GM18526 (cell line): Measurements from ENCODE around the gene NOC2L.

Source experiments
- POLR2A ChIP-seq: IDR thresholded peaks from 3 replicates; pipeline ENCODE4 v1.6.1; 2011; ENCODE audit not compliant: insufficient read length; ENCODE audit errors: extremely low read depth

The NOC2L gene

DNA sequence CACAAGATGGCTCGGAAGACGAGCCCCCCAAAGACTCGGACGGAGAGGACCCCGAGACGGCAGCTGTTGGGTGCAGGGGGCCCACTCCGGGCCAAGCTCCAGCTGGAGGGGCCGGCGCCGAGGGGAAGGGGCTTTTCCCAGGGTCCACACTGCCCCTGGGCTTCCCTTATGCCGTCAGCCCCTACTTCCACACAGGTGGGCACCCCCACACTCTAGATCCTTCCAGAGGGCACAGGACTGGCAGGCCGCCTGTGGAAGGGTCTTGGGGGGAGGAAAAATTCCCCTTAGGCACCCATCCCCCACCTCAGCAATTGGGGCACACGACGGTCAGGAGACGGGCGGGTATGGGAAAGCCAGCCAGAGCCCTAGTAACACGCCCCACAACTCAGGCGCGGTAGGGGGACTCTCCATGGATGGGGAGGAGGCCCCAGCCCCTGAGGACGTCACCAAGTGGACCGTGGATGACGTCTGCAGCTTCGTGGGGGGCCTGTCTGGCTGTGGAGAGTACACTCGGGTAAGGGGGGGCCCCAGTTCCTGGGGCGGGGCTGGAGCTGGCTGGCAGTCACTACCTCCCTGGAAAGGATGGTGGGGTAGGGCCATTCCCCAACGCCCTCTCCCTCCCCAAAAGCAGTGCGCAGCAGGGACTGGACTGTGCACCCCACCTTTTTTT lies 16.1 kb downstream of the NOC2L start:
- no peak for TF ChIP-seq POLR2A

GRCh38 chr1:942411-942821 lies 16.6 kb downstream of the NOC2L start:
- no peak for TF ChIP-seq POLR2A

GRCh38 chr1:941588-942383 lies 17.3 kb downstream of the NOC2L start:
- TF ChIP-seq POLR2A, result no peak

GRCh38 chr1:941015-941587 lies 18.0 kb downstream of the NOC2L start:
- TF ChIP-seq POLR2A, result no peak

GRCh38 chr1:940107-941014 lies 18.7 kb downstream of the NOC2L start:
- TF ChIP-seq POLR2A, result no peak

DNA sequence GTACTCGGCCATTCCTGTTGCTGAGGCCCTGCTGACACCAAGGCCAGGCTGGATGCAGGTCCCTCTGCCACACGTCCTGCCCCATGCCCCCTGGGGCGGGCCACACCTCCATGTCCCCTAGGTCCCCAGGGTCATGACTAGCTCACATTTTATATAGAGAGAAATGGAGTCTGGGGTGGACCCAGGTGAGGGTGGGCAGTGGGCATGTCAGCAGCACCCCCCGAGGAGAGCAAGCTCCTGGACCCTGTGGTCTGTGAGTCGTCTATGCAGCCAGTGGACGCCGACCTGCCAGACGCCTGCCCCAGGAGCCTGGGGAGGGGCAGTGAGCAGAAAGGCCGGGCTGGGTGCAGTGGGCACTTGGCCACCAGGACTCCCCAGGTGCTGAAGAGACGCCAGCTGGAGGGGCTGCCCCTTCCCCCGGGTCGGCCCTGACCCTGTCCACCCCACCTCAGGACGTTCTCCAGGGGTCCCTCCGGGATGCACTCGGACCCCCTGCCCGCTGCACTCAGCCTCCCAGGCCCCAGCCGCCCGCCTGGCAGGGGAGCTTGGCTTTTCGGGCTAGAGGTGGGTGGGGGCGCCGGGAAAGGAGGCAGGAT lies 19.4 kb downstream of the NOC2L start:
- no peak for TF ChIP-seq POLR2A

- no peak for TF ChIP-seq POLR2A
These were observed 20.2 kb downstream of the NOC2L start for GRCh38 chr1:938711-939489.

DNA sequence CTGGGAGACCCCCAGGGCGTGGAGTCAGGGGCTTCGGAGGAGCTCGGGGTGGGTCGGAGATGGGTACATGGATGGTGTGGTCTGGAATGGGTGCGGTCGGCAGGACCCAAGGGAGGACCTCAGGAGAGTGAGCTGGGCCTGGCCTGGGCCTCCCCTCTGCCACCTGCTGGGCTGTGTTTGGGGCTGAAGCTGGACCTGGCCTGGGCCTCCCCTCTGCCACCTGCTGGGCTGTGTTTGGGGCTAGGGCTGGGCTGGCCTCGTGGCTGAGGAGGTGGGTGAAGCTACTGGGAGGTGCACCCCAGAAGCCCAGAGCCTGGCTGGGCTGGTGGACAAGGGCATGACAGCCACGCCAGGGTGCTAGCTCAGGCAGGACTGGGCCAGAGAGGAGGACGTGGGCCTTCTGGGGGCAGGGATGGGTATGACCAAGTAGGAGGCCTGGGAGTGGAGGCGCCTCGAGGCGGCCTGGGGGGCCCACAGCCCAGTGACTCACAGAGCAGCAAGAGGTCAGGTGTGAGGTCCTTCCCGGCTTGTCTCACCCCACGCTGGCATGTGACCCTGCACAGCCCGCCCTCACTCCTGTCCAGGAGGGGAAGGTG lies 20.9 kb downstream of the NOC2L start:
- no peak for TF ChIP-seq POLR2A

GRCh38 chr1:937521-937920 lies 21.5 kb downstream of the NOC2L start:
- TF ChIP-seq POLR2A, result no peak

GRCh38 chr1:936348-937264 lies 22.4 kb downstream of the NOC2L start:
- TF ChIP-seq POLR2A, result no peak

DNA sequence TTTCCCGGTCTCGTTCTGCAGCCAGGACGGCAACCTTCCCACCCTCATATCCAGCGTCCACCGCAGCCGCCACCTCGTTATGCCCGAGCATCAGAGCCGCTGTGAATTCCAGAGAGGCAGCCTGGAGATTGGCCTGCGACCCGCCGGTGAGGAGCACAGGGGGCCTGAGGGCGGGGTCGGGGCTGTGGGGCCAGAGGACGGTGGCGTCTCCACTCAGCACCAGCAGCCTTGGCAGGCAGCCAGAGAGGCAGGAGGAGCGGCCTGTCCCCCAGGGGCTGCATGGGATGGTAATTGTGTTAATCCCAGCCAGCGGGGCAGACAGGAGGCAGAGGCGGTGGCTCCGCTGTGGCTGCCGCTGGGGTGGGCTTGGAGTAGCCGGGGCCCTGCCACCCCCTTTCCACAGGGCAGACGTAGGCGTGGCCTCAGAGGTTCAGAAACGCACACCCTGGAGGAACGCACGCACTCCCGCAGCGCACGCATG lies 23.3 kb downstream of the NOC2L start:
- no peak for TF ChIP-seq POLR2A

DNA sequence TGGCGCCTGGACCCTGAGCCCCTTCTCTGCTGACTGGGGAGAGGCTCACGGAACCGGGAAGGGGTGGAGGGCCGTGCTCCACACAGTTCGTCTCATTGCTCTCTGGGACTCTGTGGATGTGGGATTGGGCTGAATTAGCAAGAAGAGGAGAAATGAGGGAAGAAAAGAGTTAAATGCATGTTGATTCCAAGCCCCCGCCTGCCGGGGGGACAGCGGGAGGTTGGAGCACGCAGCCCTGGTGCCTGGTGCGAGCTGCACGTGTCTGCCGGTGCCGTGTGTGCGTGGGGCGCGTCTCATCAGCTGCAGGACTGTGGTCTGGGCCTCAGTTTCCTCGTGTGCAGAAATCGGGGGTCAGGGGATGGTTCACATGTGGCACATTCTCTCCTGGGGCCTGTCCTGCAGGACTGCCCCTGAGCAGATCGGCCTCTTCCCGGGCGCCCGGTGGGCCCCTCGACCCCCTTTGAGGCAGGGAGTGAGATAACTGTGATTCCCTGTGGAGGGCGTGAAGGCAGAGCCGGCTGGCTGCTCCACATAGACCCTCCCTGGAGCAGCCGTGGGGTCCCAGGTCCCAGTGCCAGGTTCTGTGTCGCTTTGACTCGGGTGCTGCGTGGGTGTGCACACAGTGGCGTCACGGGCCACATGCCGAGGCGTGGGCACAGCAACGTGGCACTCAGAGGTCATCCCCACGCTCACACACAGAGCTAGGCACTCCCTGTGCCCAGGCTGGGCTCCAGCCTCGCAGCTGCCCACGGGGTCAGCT lies 23.9 kb downstream of the NOC2L start:
- no peak for TF ChIP-seq POLR2A
